Activated CD8-positive, alpha-beta T cell treated with anti-CD3 and anti-CD28 coated beads, Interleukin-2, amount 10 ng/mL, durations not matched to agents 7 days and 5 days (primary cell): ENCODE measurements around the gene MRPL51. TPM values are rescaled to one million over a fixed set of nuclear protein-coding genes. Genes with fewer than 3 reads are reported as not detected.

ENCODE experiments used
- ATAC-seq: fragments of 150-1000 bp; cut with Tn5 transposase; one replicate; pipeline ENCODE4 v1.10.0; 2021; ENCODE audit warnings: moderate library complexity
- CTCF ChIA-PET: fragments of 350-600 bp; sonication (Branson Sonifier 250); formaldehyde crosslinking; loops from one replicate; lab custom pipeline; 2021; ENCODE audit warnings: antibody characterized with exemption; lab: Charles Lee
- POLR2A ChIA-PET: fragments of 350-600 bp; sonication (Branson Sonifier 250); formaldehyde crosslinking; loops from one replicate; lab custom pipeline; 2021; ENCODE audit warnings: antibody characterized with exemption; lab: Charles Lee
- DNase-seq: peaks from one replicate; pipeline ENCODE4 v3.0.0-alpha.2; 2020
- H3K27ac Mint-ChIP-seq: one replicate; pipeline ENCODE4 v1.8.0; 2021; ENCODE audit warnings: mild to moderate bottlenecking, mixed read lengths
- H3K27me3 Mint-ChIP-seq: one replicate; pipeline ENCODE4 v1.8.0; 2021; ENCODE audit warnings: low read depth, mixed read lengths
- H3K36me3 Mint-ChIP-seq: one replicate; pipeline ENCODE4 v1.8.0; 2021; ENCODE audit warnings: low read depth, mixed read lengths
- H3K4me1 Mint-ChIP-seq: one replicate; pipeline ENCODE4 v1.8.0; 2021; ENCODE audit warnings: low read depth, mixed read lengths
- H3K4me3 Mint-ChIP-seq: one replicate; pipeline ENCODE4 v1.8.0; 2021; ENCODE audit warnings: mild to moderate bottlenecking, mixed read lengths
- H3K9me3 Mint-ChIP-seq: one replicate; pipeline ENCODE4 v1.8.0; 2022; ENCODE audit warnings: mixed read lengths; ENCODE audit not compliant: insufficient read depth
- total RNA-seq, 2 experiments: library from RNA; stranded (reverse); gene quantifications; one replicate each; pipeline ENCODE4 v1.2.3, GENCODE V29; 2021

MRPL51 gene
- total RNA-seq, 2 experiments from 2014 or later: 217 to 228 TPM

- peak; percentile 52 for DNase-seq
- peak; percentile 35 for ATAC-seq
- peak overlapping the region; percentile 71 for H3K4me3 Mint-ChIP-seq
- H3K9me3 Mint-ChIP-seq: no peaks in the 10 kb centered on the region
- peaks cover 91% of the 10 kb centered on the region for H3K36me3 Mint-ChIP-seq
- H3K27me3 Mint-ChIP-seq: no peaks in the 10 kb centered on the region
- CTCF ChIA-PET: interaction anchor here (1.0 to 10.9 kb wide), 10 partner anchors 9 to 182 kb away, joined by 3 to 288 read pairs (median 5); partner anchors contain the start of genes CD27, TAPBPL and VAMP1
- POLR2A ChIA-PET: interaction anchor here (0.8 to 8.0 kb wide), 13 partner anchors 9 to 124 kb away, joined by 3 to 103 read pairs (median 20); partner anchors contain the start of genes CD27, GAPDH, MRPL51 and TAPBPL
- H3K27ac Mint-ChIP-seq: peak overlapping the region; percentile 99
- peaks cover 87% of the 10 kb centered on the region for H3K4me1 Mint-ChIP-seq
Measured at GRCh38 chr12:6460751-6461371, 32.2 kb downstream of the MRPL51 start.

DNA sequence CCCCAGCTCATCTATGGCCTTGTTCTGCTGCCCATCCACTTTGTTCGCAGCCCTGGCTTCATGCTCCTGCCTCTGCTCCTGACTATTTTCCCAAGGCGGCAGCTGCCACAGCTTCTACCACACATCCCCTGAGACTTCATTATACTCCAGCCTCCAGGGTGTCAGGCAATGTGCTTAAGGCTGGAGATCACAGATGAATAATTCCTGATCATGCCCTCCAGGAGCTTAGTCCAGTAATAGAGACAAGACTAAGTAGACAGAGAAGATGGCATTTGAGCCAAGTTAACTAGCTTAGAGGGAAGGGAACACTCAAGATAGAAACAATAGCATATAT, 34.1 kb downstream of the MRPL51 start:
- Mint-ChIP-seq H3K4me3 (peak overlapping the region; percentile 1), H3K36me3 (peaks cover 91% of the 10 kb centered on the region), H3K9me3 (no peaks in the 10 kb centered on the region), H3K4me1 (peaks cover 87% of the 10 kb centered on the region), H3K27me3 (no peaks in the 10 kb centered on the region), H3K27ac (peak overlapping the region; percentile 69)
- POLR2A ChIA-PET: interaction anchor here (0.7 to 8.0 kb wide), 6 partner anchors 9 to 76 kb away, joined by 3 to 91 read pairs (median 19); partner anchors contain the start of genes CD27, GAPDH and VAMP1
- DNase-seq (no peak), ATAC-seq (no peak)
- CTCF ChIA-PET: interaction anchor here (1.0 to 10.9 kb wide), 4 partner anchors 14 to 136 kb away, joined by 3 to 288 read pairs (median 29); partner anchors contain the start of gene CD27

GRCh38 chr12:6458281-6459003, 34.6 kb downstream of the MRPL51 start:
- Mint-ChIP-seq H3K27me3 (no peaks in the 10 kb centered on the region), H3K27ac (peak overlapping the region; percentile 69), H3K36me3 (peaks cover 91% of the 10 kb centered on the region), H3K4me3 (peak overlapping the region; percentile 9), H3K9me3 (no peaks in the 10 kb centered on the region), H3K4me1 (peaks cover 87% of the 10 kb centered on the region)
- DNase-seq: no peak
- POLR2A ChIA-PET: interaction anchor here (0.7 to 8.0 kb wide), 5 partner anchors 9 to 32 kb away, joined by 3 to 91 read pairs (median 15); partner anchors contain the start of genes CD27 and VAMP1
- CTCF ChIA-PET: interaction anchor here (1.0 to 10.9 kb wide), 4 partner anchors 14 to 135 kb away, joined by 3 to 288 read pairs (median 29); partner anchors contain the start of gene CD27
- ATAC-seq: no peak

- H3K36me3 Mint-ChIP-seq: peaks cover 91% of the 10 kb centered on the region
- no peaks in the 10 kb centered on the region for H3K27me3 Mint-ChIP-seq
- H3K4me1 Mint-ChIP-seq: peaks cover 85% of the 10 kb centered on the region
- CTCF ChIA-PET: interaction anchor here (0.8 to 10.9 kb wide), 7 partner anchors 8 to 80 kb away, joined by 3 to 288 read pairs (median 4); no protein-coding TSS in a partner anchor
- no peaks in the 10 kb centered on the region for H3K9me3 Mint-ChIP-seq
- DNase-seq (no peak), ATAC-seq (no peak)
- H3K4me3 Mint-ChIP-seq: no peak overlapping the region
- H3K27ac Mint-ChIP-seq: peak overlapping the region; percentile 57
- POLR2A ChIA-PET: interaction anchor here (0.9 to 8.0 kb wide), 6 partner anchors 8 to 78 kb away, joined by 3 to 91 read pairs (median 8); partner anchors contain the start of gene CD27
Measured at GRCh38 chr12:6457220-6457945, 35.7 kb downstream of the MRPL51 start.

DNA sequence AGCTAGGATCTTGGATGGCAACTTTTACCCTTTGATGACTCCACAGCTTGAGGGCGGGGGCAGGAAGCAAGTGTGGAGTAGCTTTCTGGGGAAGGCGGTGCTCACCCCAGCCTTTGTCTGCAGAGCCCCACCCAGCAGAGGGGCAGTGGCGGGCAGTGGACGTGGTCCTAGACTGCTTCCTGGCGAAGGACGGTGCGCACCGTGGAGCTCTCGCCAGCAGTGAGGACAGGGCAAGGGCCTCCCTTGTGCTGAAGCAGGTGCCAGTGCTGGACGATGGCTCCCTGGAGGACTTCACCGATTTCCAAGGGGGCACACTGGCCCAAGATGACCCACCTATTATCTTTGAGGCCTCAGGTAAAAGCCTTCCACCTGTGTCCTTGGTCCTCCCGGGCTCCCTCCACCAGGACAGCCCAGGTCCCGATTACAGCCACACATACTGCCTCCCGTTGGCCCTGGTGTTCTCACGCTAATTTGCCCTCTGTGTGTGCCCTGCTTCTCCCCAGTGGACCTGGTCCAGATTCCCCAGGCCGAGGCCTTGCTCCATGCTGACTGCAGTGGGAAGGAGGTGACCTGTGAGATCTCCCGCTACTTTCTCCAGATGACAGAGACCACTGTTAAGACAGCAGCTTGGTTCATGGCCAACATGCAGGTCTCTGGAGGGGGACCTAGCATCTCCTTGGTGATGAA, 40.0 kb downstream of the MRPL51 start:
- DNase-seq (peak; percentile 60), ATAC-seq (peak; percentile 21)
- peaks cover 84% of the 10 kb centered on the region for H3K36me3 Mint-ChIP-seq
- no peaks in the 10 kb centered on the region for H3K9me3 Mint-ChIP-seq
- ChIA-PET CTCF (interaction anchor here (0.7 to 4.1 kb wide), 10 partner anchors 8 to 127 kb away, joined by 3 to 52 read pairs (median 8); partner anchors contain the start of gene VAMP1), POLR2A (interaction anchor here (0.7 to 5.3 kb wide), 8 partner anchors 9 to 79 kb away, joined by 3 to 103 read pairs (median 30); partner anchors contain the start of gene VAMP1)
- H3K4me3 Mint-ChIP-seq: peak overlapping the region; percentile 99
- peak overlapping the region; percentile 99 for H3K27ac Mint-ChIP-seq
- no peaks in the 10 kb centered on the region for H3K27me3 Mint-ChIP-seq
- H3K4me1 Mint-ChIP-seq: peaks cover 76% of the 10 kb centered on the region

DNA sequence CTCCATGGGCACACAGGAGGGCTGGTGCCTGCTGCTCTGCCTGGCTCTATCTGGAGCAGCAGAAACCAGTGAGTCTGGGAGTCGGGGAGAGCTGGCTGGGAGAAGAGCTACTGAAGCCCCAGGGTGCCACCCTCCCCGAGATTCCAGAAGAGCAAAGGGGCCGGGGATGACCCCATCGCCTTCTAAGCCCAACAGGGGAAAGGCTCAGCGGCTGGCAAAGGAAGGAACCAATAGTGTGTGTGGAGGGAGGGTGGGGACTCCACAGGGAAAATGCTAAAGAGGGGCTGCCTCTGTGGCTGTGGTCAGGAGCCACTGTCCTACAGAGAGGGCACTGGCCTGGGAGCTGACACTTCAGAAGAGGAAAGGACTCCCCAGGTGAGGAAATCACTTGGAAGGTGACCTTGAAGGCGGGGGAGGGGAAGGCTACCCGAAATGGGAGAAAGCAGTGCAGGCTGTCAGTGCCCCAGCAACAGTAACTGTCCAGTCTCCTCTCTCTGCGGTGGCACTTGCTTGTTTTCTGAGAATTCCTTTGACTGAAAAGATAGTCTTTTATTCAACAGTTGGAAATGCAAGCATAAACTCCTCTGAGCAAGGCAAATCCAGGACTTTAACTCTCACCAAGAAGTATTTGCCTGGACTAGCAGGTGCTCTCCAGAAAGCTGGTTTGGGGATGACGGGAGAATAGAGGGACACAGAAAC, 40.7 kb downstream of the MRPL51 start:
- no peaks in the 10 kb centered on the region for H3K9me3 Mint-ChIP-seq
- H3K4me1 Mint-ChIP-seq: peaks cover 77% of the 10 kb centered on the region
- ChIA-PET POLR2A (interaction anchor here (0.7 to 5.3 kb wide), 13 partner anchors 9 to 117 kb away, joined by 3 to 103 read pairs (median 7); partner anchors contain the start of genes MRPL51 and VAMP1), CTCF (interaction anchor here (0.7 to 4.1 kb wide), 13 partner anchors 9 to 126 kb away, joined by 3 to 52 read pairs (median 5); partner anchors contain the start of genes MRPL51 and VAMP1)
- no peaks in the 10 kb centered on the region for H3K27me3 Mint-ChIP-seq
- peaks cover 85% of the 10 kb centered on the region for H3K36me3 Mint-ChIP-seq
- H3K4me3 Mint-ChIP-seq: peak overlapping the region; percentile 99
- peak overlapping the region; percentile 99 for H3K27ac Mint-ChIP-seq
- ATAC-seq: peak; percentile 2
- DNase-seq: peak; percentile 51

- CTCF ChIA-PET: interaction anchor here (0.5 to 4.1 kb wide), 14 partner anchors 8 to 129 kb away, joined by 3 to 52 read pairs (median 4); partner anchors contain the start of gene MRPL51
- Mint-ChIP-seq H3K9me3 (no peaks in the 10 kb centered on the region), H3K4me1 (peaks cover 78% of the 10 kb centered on the region), H3K36me3 (peaks cover 84% of the 10 kb centered on the region), H3K27ac (peak within 1 kb of the TSS; percentile 99), H3K27me3 (no peaks in the 10 kb centered on the region), H3K4me3 (peak within 1 kb of the TSS; percentile 99)
- DNase-seq (peak; percentile 88), ATAC-seq (peak; percentile 85)
- POLR2A ChIA-PET: interaction anchor here (0.7 to 5.3 kb wide), 11 partner anchors 10 to 116 kb away, joined by 3 to 103 read pairs (median 15); partner anchors contain the start of genes MRPL51 and VAMP1
Measured at GRCh38 chr12:6451348-6452244, 41.5 kb downstream of the MRPL51 start, which contains the start of gene TAPBPL. TSS of gene TAPBPL (plus strand) at chr12:6452042. CDS start at chr12:6452249, 207 bp downstream.

DNA sequence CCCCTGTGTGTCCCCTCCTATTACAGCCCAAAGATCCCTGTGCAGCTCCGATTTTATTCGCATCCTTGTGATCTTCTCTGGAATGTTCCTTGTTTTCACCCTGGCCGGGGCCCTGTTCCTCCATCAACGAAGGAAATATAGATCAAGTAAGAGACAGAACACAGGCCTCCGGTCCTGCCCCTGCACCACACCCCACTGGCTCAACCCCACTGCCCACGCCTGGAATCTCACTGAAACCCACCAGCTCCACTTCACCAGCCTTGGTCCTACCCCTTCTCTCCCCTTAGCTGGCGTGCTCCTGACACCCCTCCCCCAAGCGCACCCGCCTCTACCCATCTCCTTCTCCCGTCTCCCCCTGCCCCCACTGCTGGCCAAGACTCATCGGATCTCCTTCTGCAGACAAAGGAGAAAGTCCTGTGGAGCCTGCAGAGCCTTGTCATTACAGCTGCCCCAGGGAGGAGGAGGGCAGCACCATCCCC, 42.2 kb downstream of the MRPL51 start:
- DNase-seq (no peak), ATAC-seq (peak; percentile 2)
- POLR2A ChIA-PET: interaction anchor here (1.4 to 5.3 kb wide), 8 partner anchors 10 to 116 kb away, joined by 5 to 103 read pairs (median 30); partner anchors contain the start of gene VAMP1

More for the DNA sequence above, 42.2 kb downstream of the MRPL51 start:
- Mint-ChIP-seq H3K4me3 (peak overlapping the region; percentile 99), H3K4me1 (peaks cover 79% of the 10 kb centered on the region), H3K27ac (peak overlapping the region; percentile 99), H3K27me3 (no peaks in the 10 kb centered on the region), H3K9me3 (no peaks in the 10 kb centered on the region), H3K36me3 (peaks cover 85% of the 10 kb centered on the region)
- CTCF ChIA-PET: interaction anchor here (1.0 to 4.1 kb wide), 8 partner anchors 8 to 128 kb away, joined by 4 to 52 read pairs (median 6); partner anchors contain the start of gene MRPL51
